Measurements from ENCODE around the gene LIMCH1. TPM values are rescaled to one million over a fixed set of nuclear protein-coding genes. Genes with fewer than 3 reads are reported as not detected.

LIMCH1 gene
- total RNA-seq, 2 donors from 2014 or later, result 9.3 to 24.1 TPM

- DNase-seq, result no peak
- WGBS, 2 donors, result 64 to 66% methylated on average over 3 of the region's 3 CpGs
- no peak for ATAC-seq
- intact Hi-C loops (cut with DNase I), result no loop called here
- no peaks in the 10 kb centered on the region for H3K36me3 ChIP-seq (replicated peaks in 1 of 2; ENCODE audit: insufficient read depth in 1 of 2, low read depth in 2 of 2)
- TF ChIP-seq POLR2A (IDR thresholded peaks at IDR 0.05) (no peak), CTCF (IDR thresholded peaks at IDR 0.05) (no peak)
- H3K4me1 ChIP-seq, result no peaks in the 10 kb centered on the region
- no peak overlapping the region for H3K4me3 ChIP-seq
- no peaks in the 10 kb centered on the region for H3K27me3 ChIP-seq
- H3K9me3 ChIP-seq, result no peaks in the 10 kb centered on the region
- H3K27ac ChIP-seq, result no peak overlapping the region
These were observed 65.0 kb downstream of the LIMCH1 start for GRCh38 chr4:41602886-41603498.

- Histone ChIP-seq H3K4me3 (no peak overlapping the region), H3K27me3 (no peaks in the 10 kb centered on the region), H3K4me1 (peaks cover 10% of the 10 kb centered on the region), H3K27ac (no peak overlapping the region), H3K36me3 (replicated peaks in 1 of 2; ENCODE audit: insufficient read depth in 1 of 2, low read depth in 2 of 2) (no peaks in the 10 kb centered on the region), H3K9me3 (no peaks in the 10 kb centered on the region)
- no peak for TF ChIP-seq CTCF (IDR thresholded peaks at IDR 0.05)
- TF ChIP-seq POLR2A (IDR thresholded peaks at IDR 0.05), result no peak
- ATAC-seq, result no peak
- WGBS, 2 donors, result 92 to 94% methylated on average over 5 of the region's 5 CpGs
- DNase-seq, result no peak
- intact Hi-C loops (cut with DNase I), result no loop called here
These were observed 71.9 kb downstream of the LIMCH1 start for GRCh38 chr4:41609851-41610250.

- H3K4me1 ChIP-seq, result peaks cover 10% of the 10 kb centered on the region
- TF ChIP-seq CTCF (IDR thresholded peaks at IDR 0.05) (no peak), POLR2A (IDR thresholded peaks at IDR 0.05) (no peak)
- 89 to 93% methylated on average over 3 of the region's 3 CpGs for WGBS, 2 donors
- H3K27me3 ChIP-seq, result no peaks in the 10 kb centered on the region
- no peaks in the 10 kb centered on the region for H3K36me3 ChIP-seq (replicated peaks in 1 of 2; ENCODE audit: insufficient read depth in 1 of 2, low read depth in 2 of 2)
- intact Hi-C loops (cut with DNase I), result no loop called here
- no peak for DNase-seq
- no peak for ATAC-seq
- H3K9me3 ChIP-seq, result no peaks in the 10 kb centered on the region
- H3K27ac ChIP-seq, result no peak overlapping the region
- no peak overlapping the region for H3K4me3 ChIP-seq
These were observed 72.5 kb downstream of the LIMCH1 start for GRCh38 chr4:41610474-41610873.

GRCh38 chr4:41611124-41611838, 73.3 kb downstream of the LIMCH1 start:
- TF ChIP-seq POLR2A (IDR thresholded peaks at IDR 0.05), result no peak
- peaks cover 10% of the 10 kb centered on the region for H3K4me1 ChIP-seq
- no peak overlapping the region for H3K4me3 ChIP-seq
- WGBS, 2 donors, result 71 to 76% methylated on average over 1 of the region's 1 CpG
- H3K36me3 ChIP-seq (replicated peaks in 1 of 2; ENCODE audit: insufficient read depth in 1 of 2, low read depth in 2 of 2), result no peaks in the 10 kb centered on the region
- no peaks in the 10 kb centered on the region for H3K27me3 ChIP-seq
- no peaks in the 10 kb centered on the region for H3K9me3 ChIP-seq
- ATAC-seq, result no peak
- no peak for DNase-seq
- peak overlapping the region; percentile 6 to 74 (median 45) for H3K27ac ChIP-seq
- intact Hi-C loops (cut with DNase I), result no loop called here

- intact Hi-C loops (cut with DNase I), result no loop called here
- H3K27ac ChIP-seq, result peak overlapping the region in 3 of 4 donors; percentile 36 to 74 (median 59)
- peaks cover 10% of the 10 kb centered on the region for H3K4me1 ChIP-seq
- H3K4me3 ChIP-seq, result no peak overlapping the region
- no peaks in the 10 kb centered on the region for H3K36me3 ChIP-seq (replicated peaks in 1 of 2; ENCODE audit: insufficient read depth in 1 of 2, low read depth in 2 of 2)
- DNase-seq (peak; percentile 30 to 66 (median 50)), ATAC-seq (peak; percentile 85)
- no peaks in the 10 kb centered on the region for H3K27me3 ChIP-seq
- WGBS, 2 donors, result 49 to 53% methylated on average over 14 of the region's 14 CpGs
- H3K9me3 ChIP-seq, result no peaks in the 10 kb centered on the region
- TF ChIP-seq POLR2A (IDR thresholded peaks at IDR 0.05) (no peak), CTCF (IDR thresholded peaks at IDR 0.05) (no peak)
These were observed 74.2 kb downstream of the LIMCH1 start for GRCh38 chr4:41611881-41612871.

Data from body of pancreas (tissue), 4 donors.